Endothelial cell of umbilical vein (primary cell): Measurements from ENCODE around the gene REEP5. TPM values are rescaled to one million over a fixed set of nuclear protein-coding genes. Genes with fewer than 3 reads are reported as not detected.

Experiments used
- BruUV-seq: library from RNA; stranded (reverse); fragments of 400-500 nt; replicated peaks from 2 replicates; lab custom pipeline; 2021; lab: Mats Ljungman, UMichigan
- CTCF ChIA-PET: fragments of 300-600, 350-600 bp; sonication (Branson Sonifier 250); formaldehyde crosslinking; loops from one replicate; lab custom pipeline; 2021; ENCODE audit warnings: antibody characterized with exemption, inconsistent platforms; lab: Charles Lee
- POLR2A ChIA-PET: fragments of 300-600, 350-600 bp; sonication (Branson Sonifier 250); formaldehyde crosslinking; loops from one replicate; lab custom pipeline; 2021; ENCODE audit warnings: antibody characterized with exemption, inconsistent platforms; lab: Charles Lee
- DNase-seq: peaks from one replicate; pipeline ENCODE4 v3.0.0-alpha.2; 2011; ENCODE audit warnings: low read depth, low spot score
- FAIRE-seq: peaks from 2 replicates; lab custom pipeline; 2011; peaks lifted over from hg19 to GRCh38; lab: Jason Lieb, UNC
- H2AFZ ChIP-seq: 2 replicates; pipeline ENCODE4 v1.6.0; 2012; ENCODE audit warnings: low read depth, low read length, control low read depth, inconsistent platforms
- H3K27ac ChIP-seq: 2 replicates; pipeline ENCODE4 v1.5.1; 2011; ENCODE audit warnings: low read depth, mild to moderate bottlenecking, control low read depth, low read length, moderate library complexity; ENCODE audit not compliant: insufficient read depth
- H3K27me3 ChIP-seq, 2 experiments: 2 replicates each; pipeline versions ENCODE4 v1.6.0 to v1.6.1; 2011; ENCODE audit warnings: low read length in 2 of 2, mixed read lengths in 1 of 2; ENCODE audit not compliant: control insufficient read depth in 2 of 2, insufficient read depth in 2 of 2
- H3K36me3 ChIP-seq, 2 experiments: 2 replicates in 1 of 2; 3 replicates in 1 of 2; pipeline ENCODE4 v1.5.1; 2011; ENCODE audit warnings: low read length in 2 of 2, mild to moderate bottlenecking in 1 of 2, moderate library complexity in 1 of 2; ENCODE audit not compliant: control insufficient read depth in 2 of 2, insufficient read depth in 2 of 2; ENCODE audit errors: extremely low read depth in 1 of 2
- H3K4me1 ChIP-seq: 3 replicates; pipeline ENCODE4 v1.5.1; 2011; ENCODE audit warnings: mild to moderate bottlenecking, low read length; ENCODE audit not compliant: control insufficient read depth, insufficient read depth; ENCODE audit errors: extremely low read depth
- H3K4me2 ChIP-seq: 2 replicates; pipeline ENCODE4 v1.6.1; 2011; ENCODE audit warnings: low read length, control low read depth, mixed read lengths; ENCODE audit not compliant: insufficient read depth
- H3K4me3 ChIP-seq, 3 experiments: fragments of 200-600 bp in 1 of 3; sonication (generic), shearing (Covaris generic) in 1 of 3; replicated peaks in 1 of 3; 2 replicates each; pipeline ENCODE4 v1.5.1; 2011 to 2016; ENCODE audit warnings: control low read depth in 3 of 3, low read length in 3 of 3, mild to moderate bottlenecking in 2 of 3, inconsistent platforms in 1 of 3, low read depth in 1 of 3, moderate library complexity in 1 of 3; ENCODE audit not compliant: insufficient read depth in 1 of 3
- H3K79me2 ChIP-seq: 2 replicates; pipeline ENCODE4 v1.6.0; 2012; ENCODE audit warnings: low read length, inconsistent platforms; ENCODE audit not compliant: control insufficient read depth, insufficient read depth
- H3K9ac ChIP-seq: replicated peaks from 2 replicates; pipeline ENCODE3; 2011; ENCODE audit warnings: low read length, control low read depth; ENCODE audit not compliant: insufficient read depth; ENCODE audit errors: extremely low read depth
- H3K9me1 ChIP-seq: replicated peaks from 3 replicates; pipeline ENCODE4 v1.6.0; 2011; ENCODE audit warnings: mild to moderate bottlenecking, low read length; ENCODE audit not compliant: control insufficient read depth, insufficient read depth; ENCODE audit errors: extremely low read depth
- H3K9me3 ChIP-seq: replicated peaks from 2 replicates; pipeline ENCODE4 v1.5.1; 2012; ENCODE audit warnings: low read length, inconsistent platforms; ENCODE audit not compliant: control insufficient read depth, insufficient read depth
- H4K20me1 ChIP-seq: replicated peaks from 2 replicates; pipeline ENCODE3; 2011; ENCODE audit warnings: mild to moderate bottlenecking, low read length; ENCODE audit not compliant: control insufficient read depth, insufficient read depth; ENCODE audit errors: extremely low read depth
- EZH2 ChIP-seq: IDR thresholded peaks from 2 replicates; pipeline ENCODE4 v1.6.1; 2012; ENCODE audit warnings: borderline replicate concordance, low read depth, mild to moderate bottlenecking, moderate library complexity, low read length, inconsistent platforms; ENCODE audit not compliant: severe bottlenecking
- FOS ChIP-seq: IDR thresholded peaks from 2 replicates; pipeline ENCODE4 v1.6.1; 2011; ENCODE audit warnings: mild to moderate bottlenecking, low read length, moderate library complexity, borderline replicate concordance; ENCODE audit not compliant: insufficient read depth
- GATA2 ChIP-seq: IDR thresholded peaks from 2 replicates; pipeline ENCODE4 v1.7.0; 2011; ENCODE audit warnings: low read depth, mild to moderate bottlenecking, moderate library complexity, mixed read lengths, low read length; ENCODE audit not compliant: insufficient read length, insufficient read depth
- JUN ChIP-seq: IDR thresholded peaks from 2 replicates; pipeline ENCODE4 v1.6.1; 2011; ENCODE audit warnings: borderline replicate concordance, low read depth; ENCODE audit not compliant: insufficient read length, insufficient read depth
- MYC ChIP-seq: IDR thresholded peaks from one replicate; pipeline ENCODE4 v1.6.1; 2011; ENCODE audit warnings: mild to moderate bottlenecking, low read depth, low read length
- POLR2A ChIP-seq: IDR thresholded peaks from 2 replicates; pipeline ENCODE4 v1.6.1; 2012; ENCODE audit warnings: low read depth, mild to moderate bottlenecking, control low read depth, low read length
- POLR2AphosphoS5 ChIP-seq: IDR thresholded peaks from 2 replicates; pipeline ENCODE4 v1.6.1; 2012; ENCODE audit warnings: low read depth, mild to moderate bottlenecking, control low read depth, low read length, moderate library complexity; ENCODE audit not compliant: insufficient read depth
- dilution Hi-C: fragments of 300-500 bp; cut with MboI; formaldehyde crosslinking; loops from one replicate; pipeline ENCODE4 v1.15.0; 2019; ENCODE audit warnings: low sequenced_read_pairs; ENCODE audit not compliant: extremely low pct_ligation_motif_present
- intact Hi-C: fragments of 100-400 bp; cut with micrococcal nuclease; formaldehyde crosslinking; loops from one replicate; pipeline ENCODE4 v1.10.0; 2022
- polyA plus RNA-seq, 4 experiments: library from polyadenylated mRNA; depleted of rRNA in 3 of 4; stranded (reverse) in 3 of 4; unstranded in 1 of 4; fragments of >200 nt; gene quantifications; 2 replicates each; pipeline versions ENCODE4 v1.2.1 to v1.2.3, GENCODE V29; 2011 to 2012; ENCODE audit warnings: missing spikeins in 1 of 4
- total RNA-seq: library from RNA; stranded (reverse); gene quantifications from 2 replicates; pipeline ENCODE4 v1.2.3, GENCODE V29; 2021
- TF ChIP-seq, protein P1 (sequence below): IDR thresholded peaks from 2 replicates; pipeline ENCODE4 v1.6.1; 2011; ENCODE audit not compliant: insufficient read depth, insufficient read length
- TF ChIP-seq, protein P2 (sequence below), 2 donors: IDR thresholded peaks; 1 replicate in 1 of 2; 2 replicates in 1 of 2; pipeline ENCODE4 v1.5.1; 2011; ENCODE audit warnings: low read length in 2 of 2, mild to moderate bottlenecking in 2 of 2, moderate library complexity in 2 of 2, control low read depth in 1 of 2, inconsistent platforms in 1 of 2, low read depth in 1 of 2; ENCODE audit not compliant: insufficient read depth in 1 of 2; ENCODE audit errors: extremely low read depth in 1 of 2

The REEP5 gene
- total and polyA plus RNA-seq, 2 donors (not counting 3 experiments of a cell fraction or from before 2014, with no cell fraction given) = 98.0 to 163 TPM

DNA sequence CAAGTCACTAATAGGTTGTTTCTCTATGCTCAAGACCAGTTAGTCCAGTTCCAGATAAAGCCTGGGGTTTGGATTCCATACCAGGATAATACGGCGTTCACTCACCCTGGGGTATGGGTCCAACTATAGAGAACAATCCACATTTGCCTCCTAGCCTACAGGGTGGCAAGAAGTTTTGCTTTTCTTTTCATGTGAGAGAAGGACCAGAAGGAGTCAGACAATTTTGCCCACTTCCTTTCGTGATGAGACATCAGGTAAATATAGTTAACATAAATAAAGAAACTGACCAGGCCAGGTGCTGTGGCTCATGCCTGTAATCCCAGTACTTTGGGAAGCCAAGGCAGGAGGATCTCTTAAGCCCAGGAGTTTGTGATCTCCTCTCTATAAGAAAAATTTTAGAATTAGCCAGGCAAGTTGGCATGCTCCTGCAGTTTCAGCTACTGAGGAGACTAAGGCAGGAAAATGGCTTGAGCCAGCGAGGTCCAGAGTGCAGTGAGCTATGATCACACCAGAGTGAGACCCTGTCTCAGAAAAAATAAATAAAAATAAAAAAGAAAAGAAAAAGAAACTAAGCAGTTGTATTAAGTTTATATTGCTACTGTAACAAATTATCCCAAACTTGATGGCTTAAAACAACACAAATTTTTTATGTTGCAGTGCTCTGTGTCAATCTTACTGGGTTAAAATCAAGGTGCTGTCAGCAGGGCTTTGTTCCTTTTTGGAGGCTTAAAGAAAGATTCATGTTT lies 7.5 kb upstream of the REEP5 start:
- H3K4me1 ChIP-seq = peaks cover 2% of the 10 kb centered on the region
- FAIRE-seq (no peak), DNase-seq (no peak)
- ChIA-PET POLR2A (no interaction called here), CTCF (no interaction called here)
- no peak overlapping the region for H3K4me3 ChIP-seq
- dilution Hi-C loops = no loop called here
- no peak overlapping the region for H3K27ac ChIP-seq
- H3K9ac ChIP-seq = no peak overlapping the region
- no peaks in the 10 kb centered on the region for H3K79me2 ChIP-seq
- H3K4me2 ChIP-seq = no peak overlapping the region
- H3K36me3 ChIP-seq = no peaks in the 10 kb centered on the region
- BruUV-seq = no TSS peak
- intact Hi-C loops = no loop called here
- no peaks in the 10 kb centered on the region for H3K9me3 ChIP-seq
- TF ChIP-seq POLR2AphosphoS5 (no peak), FOS (no peak), MYC (no peak), POLR2A (no peak), EZH2 (no peak), GATA2 (no peak), JUN (no peak)
- TF ChIP-seq, protein P1, sequence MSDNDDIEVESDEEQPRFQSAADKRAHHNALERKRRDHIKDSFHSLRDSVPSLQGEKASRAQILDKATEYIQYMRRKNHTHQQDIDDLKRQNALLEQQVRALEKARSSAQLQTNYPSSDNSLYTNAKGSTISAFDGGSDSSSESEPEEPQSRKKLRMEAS = no peak
- TF ChIP-seq, protein P2, sequence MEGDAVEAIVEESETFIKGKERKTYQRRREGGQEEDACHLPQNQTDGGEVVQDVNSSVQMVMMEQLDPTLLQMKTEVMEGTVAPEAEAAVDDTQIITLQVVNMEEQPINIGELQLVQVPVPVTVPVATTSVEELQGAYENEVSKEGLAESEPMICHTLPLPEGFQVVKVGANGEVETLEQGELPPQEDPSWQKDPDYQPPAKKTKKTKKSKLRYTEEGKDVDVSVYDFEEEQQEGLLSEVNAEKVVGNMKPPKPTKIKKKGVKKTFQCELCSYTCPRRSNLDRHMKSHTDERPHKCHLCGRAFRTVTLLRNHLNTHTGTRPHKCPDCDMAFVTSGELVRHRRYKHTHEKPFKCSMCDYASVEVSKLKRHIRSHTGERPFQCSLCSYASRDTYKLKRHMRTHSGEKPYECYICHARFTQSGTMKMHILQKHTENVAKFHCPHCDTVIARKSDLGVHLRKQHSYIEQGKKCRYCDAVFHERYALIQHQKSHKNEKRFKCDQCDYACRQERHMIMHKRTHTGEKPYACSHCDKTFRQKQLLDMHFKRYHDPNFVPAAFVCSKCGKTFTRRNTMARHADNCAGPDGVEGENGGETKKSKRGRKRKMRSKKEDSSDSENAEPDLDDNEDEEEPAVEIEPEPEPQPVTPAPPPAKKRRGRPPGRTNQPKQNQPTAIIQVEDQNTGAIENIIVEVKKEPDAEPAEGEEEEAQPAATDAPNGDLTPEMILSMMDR (IDR thresholded peaks at IDR 0.05; ENCODE audit: extremely low read depth in 1 of 2, insufficient read depth in 1 of 2, low read depth in 1 of 2, low read length in 2 of 2) = no peak
- no peaks in the 10 kb centered on the region for H4K20me1 ChIP-seq
- H3K9me1 ChIP-seq = no peaks in the 10 kb centered on the region
- H2AFZ ChIP-seq = no peak overlapping the region
- H3K27me3 ChIP-seq = no peaks in the 10 kb centered on the region
